Activated CD4-positive, alpha-beta T cell treated with anti-CD3 and anti-CD28 coated beads, Interleukin-2, amount 10 ng/mL, durations not matched to agents 7 days and 5 days (primary cell): Measurements from ENCODE around the gene RTN4RL1. TPM values are rescaled to one million over a fixed set of nuclear protein-coding genes. Genes with fewer than 3 reads are reported as not detected.
A peak's percentile ranks its signal among the peaks of the same experiment; 100 is the strongest.

Experiments
- CTCF ChIA-PET: fragments of 350-600 bp; sonication (Branson Sonifier 250); formaldehyde crosslinking; loops from one replicate; lab custom pipeline; 2021; ENCODE audit warnings: antibody characterized with exemption; lab: Charles Lee
- POLR2A ChIA-PET: fragments of 350-600 bp; sonication (Branson Sonifier 250); formaldehyde crosslinking; loops from one replicate; lab custom pipeline; 2021; ENCODE audit warnings: antibody characterized with exemption; lab: Charles Lee
- DNase-seq: peaks from one replicate; pipeline ENCODE4 v3.0.0-alpha.2; 2020
- H3K27ac Mint-ChIP-seq: one replicate; pipeline ENCODE4 v1.8.0; 2021; ENCODE audit warnings: mild to moderate bottlenecking, moderate library complexity, mixed read lengths
- H3K27me3 Mint-ChIP-seq: one replicate; pipeline ENCODE4 v1.8.0; 2021; ENCODE audit warnings: mixed read lengths
- H3K36me3 Mint-ChIP-seq: one replicate; pipeline ENCODE4 v1.8.0; 2021; ENCODE audit warnings: low read depth, mixed read lengths
- H3K4me1 Mint-ChIP-seq: one replicate; pipeline ENCODE4 v1.8.0; 2021; ENCODE audit warnings: mixed read lengths
- H3K4me3 Mint-ChIP-seq: one replicate; pipeline ENCODE4 v1.8.0; 2021; ENCODE audit warnings: mild to moderate bottlenecking, moderate library complexity, mixed read lengths
- H3K9me3 Mint-ChIP-seq: one replicate; pipeline ENCODE4 v1.8.0; 2021; ENCODE audit warnings: mixed read lengths
- total RNA-seq, 2 experiments: library from RNA; stranded (reverse); gene quantifications; one replicate each; pipeline ENCODE4 v1.2.3, GENCODE V29; 2021

RTN4RL1 gene
- total RNA-seq, 2 experiments from 2014 or later: 0.19 to 0.20 TPM

- Mint-ChIP-seq H3K27me3 (peaks cover 19% of the 10 kb centered on the region), H3K4me1 (peaks cover 13% of the 10 kb centered on the region), H3K36me3 (no peaks in the 10 kb centered on the region), H3K4me3 (no peak overlapping the region), H3K27ac (no peak overlapping the region), H3K9me3 (peaks cover 12% of the 10 kb centered on the region)
- no peak for DNase-seq
- ChIA-PET CTCF (no interaction called here), POLR2A (no interaction called here)
Observed at GRCh38 chr17:1969712-1970111, 55.4 kb downstream of the RTN4RL1 start.

GRCh38 chr17:1967213-1967612, 57.9 kb downstream of the RTN4RL1 start:
- Mint-ChIP-seq H3K9me3 (peaks cover 12% of the 10 kb centered on the region), H3K4me1 (peaks cover 9% of the 10 kb centered on the region), H3K27ac (peak overlapping the region; percentile 62), H3K27me3 (peaks cover 16% of the 10 kb centered on the region), H3K4me3 (no peak overlapping the region), H3K36me3 (no peaks in the 10 kb centered on the region)
- ChIA-PET CTCF (no interaction called here), POLR2A (no interaction called here)
- no peak for DNase-seq

- Mint-ChIP-seq H3K27me3 (peaks cover 16% of the 10 kb centered on the region), H3K27ac (no peak overlapping the region), H3K9me3 (peaks cover 12% of the 10 kb centered on the region), H3K4me3 (no peak overlapping the region), H3K36me3 (no peaks in the 10 kb centered on the region), H3K4me1 (peaks cover 9% of the 10 kb centered on the region)
- no peak for DNase-seq
- POLR2A ChIA-PET: no interaction called here
- CTCF ChIA-PET: interaction anchor here (1.0 kb wide), 1 partner anchor 18 kb away, joined by 3 read pairs; no protein-coding TSS in a partner anchor
Observed at GRCh38 chr17:1966274-1967086, 58.7 kb downstream of the RTN4RL1 start.

- H3K4me1 Mint-ChIP-seq: peaks cover 9% of the 10 kb centered on the region
- DNase-seq: no peak
- peaks cover 11% of the 10 kb centered on the region for H3K27me3 Mint-ChIP-seq
- H3K36me3 Mint-ChIP-seq: no peaks in the 10 kb centered on the region
- ChIA-PET POLR2A (no interaction called here), CTCF (interaction anchor here (1.0 kb wide), 1 partner anchor 17 kb away, joined by 3 read pairs; no protein-coding TSS in a partner anchor)
- no peak overlapping the region for H3K4me3 Mint-ChIP-seq
- H3K9me3 Mint-ChIP-seq: peaks cover 6% of the 10 kb centered on the region
- H3K27ac Mint-ChIP-seq: no peak overlapping the region
Observed at GRCh38 chr17:1965556-1966273, 59.4 kb downstream of the RTN4RL1 start.

DNA sequence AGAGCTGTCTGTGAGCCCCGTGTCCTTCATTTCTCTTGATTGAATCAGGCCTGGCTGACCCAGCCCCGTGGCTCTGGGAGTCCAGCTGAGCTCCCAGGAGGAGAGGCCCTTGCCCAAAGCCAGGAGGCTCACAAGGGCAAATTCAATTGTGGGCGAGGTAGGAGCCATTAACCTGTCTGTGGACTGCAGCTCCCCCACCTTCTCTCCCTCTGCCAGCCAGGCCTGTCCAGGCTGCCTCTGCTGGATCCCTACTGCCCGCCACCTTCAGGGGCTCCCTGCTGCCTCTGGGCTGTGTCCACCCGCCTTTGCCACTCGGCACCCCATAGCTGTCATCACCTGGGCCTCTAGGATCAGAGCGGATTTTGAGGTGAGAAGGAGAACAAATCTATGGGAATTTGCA, 61.9 kb downstream of the RTN4RL1 start:
- ChIA-PET CTCF (no interaction called here), POLR2A (no interaction called here)
- no peak for DNase-seq
- peaks cover 6% of the 10 kb centered on the region for H3K27me3 Mint-ChIP-seq
- no peaks in the 10 kb centered on the region for H3K9me3 Mint-ChIP-seq
- H3K36me3 Mint-ChIP-seq: no peaks in the 10 kb centered on the region
- peaks cover 9% of the 10 kb centered on the region for H3K4me1 Mint-ChIP-seq
- no peak overlapping the region for H3K4me3 Mint-ChIP-seq
- H3K27ac Mint-ChIP-seq: no peak overlapping the region

DNA sequence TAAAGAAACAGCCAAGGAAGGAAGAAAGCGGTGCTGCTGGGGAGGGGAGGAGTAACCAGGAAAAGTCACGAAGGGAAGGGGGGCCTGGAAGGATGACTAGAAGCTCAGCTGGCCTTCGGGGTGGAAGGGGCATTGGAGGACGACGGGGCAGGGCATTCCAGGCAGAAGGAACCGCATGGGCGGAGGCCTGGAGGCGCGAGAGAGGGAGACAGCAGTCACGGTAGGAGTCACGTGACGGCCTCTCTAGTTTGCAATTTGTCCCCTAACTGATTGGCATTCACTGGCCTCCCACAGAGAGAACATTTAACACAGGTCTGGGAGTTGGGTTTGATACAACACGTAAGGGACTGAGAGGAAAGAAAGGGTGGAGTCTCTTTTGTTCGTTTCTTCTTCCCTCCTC, 63.9 kb downstream of the RTN4RL1 start:
- no peak for DNase-seq
- Mint-ChIP-seq H3K27ac (no peak overlapping the region), H3K4me3 (no peak overlapping the region), H3K27me3 (no peaks in the 10 kb centered on the region), H3K36me3 (no peaks in the 10 kb centered on the region), H3K9me3 (no peaks in the 10 kb centered on the region), H3K4me1 (no peaks in the 10 kb centered on the region)
- ChIA-PET CTCF (no interaction called here), POLR2A (no interaction called here)

DNA sequence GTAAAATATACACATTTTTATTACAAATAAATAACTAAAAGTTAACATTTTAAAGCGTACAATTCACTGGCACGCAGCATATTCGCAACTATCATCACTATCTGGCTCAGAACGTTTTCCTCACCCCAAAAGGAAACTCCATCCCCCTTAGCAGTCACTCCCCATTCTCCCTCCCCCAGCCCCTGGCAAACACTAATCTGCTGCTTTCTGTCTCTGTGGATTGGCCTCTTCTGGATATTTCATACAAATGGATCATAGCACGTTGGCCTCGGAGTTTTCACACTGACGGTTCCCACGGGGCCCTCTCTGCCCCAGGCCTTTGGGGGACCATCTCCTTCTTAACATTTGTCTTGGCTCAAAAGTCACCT, 64.6 kb downstream of the RTN4RL1 start:
- Mint-ChIP-seq H3K27ac (no peak overlapping the region), H3K4me3 (no peak overlapping the region), H3K36me3 (no peaks in the 10 kb centered on the region), H3K27me3 (no peaks in the 10 kb centered on the region), H3K9me3 (no peaks in the 10 kb centered on the region), H3K4me1 (no peaks in the 10 kb centered on the region)
- POLR2A ChIA-PET: no interaction called here
- DNase-seq: no peak
- CTCF ChIA-PET: no interaction called here

DNA sequence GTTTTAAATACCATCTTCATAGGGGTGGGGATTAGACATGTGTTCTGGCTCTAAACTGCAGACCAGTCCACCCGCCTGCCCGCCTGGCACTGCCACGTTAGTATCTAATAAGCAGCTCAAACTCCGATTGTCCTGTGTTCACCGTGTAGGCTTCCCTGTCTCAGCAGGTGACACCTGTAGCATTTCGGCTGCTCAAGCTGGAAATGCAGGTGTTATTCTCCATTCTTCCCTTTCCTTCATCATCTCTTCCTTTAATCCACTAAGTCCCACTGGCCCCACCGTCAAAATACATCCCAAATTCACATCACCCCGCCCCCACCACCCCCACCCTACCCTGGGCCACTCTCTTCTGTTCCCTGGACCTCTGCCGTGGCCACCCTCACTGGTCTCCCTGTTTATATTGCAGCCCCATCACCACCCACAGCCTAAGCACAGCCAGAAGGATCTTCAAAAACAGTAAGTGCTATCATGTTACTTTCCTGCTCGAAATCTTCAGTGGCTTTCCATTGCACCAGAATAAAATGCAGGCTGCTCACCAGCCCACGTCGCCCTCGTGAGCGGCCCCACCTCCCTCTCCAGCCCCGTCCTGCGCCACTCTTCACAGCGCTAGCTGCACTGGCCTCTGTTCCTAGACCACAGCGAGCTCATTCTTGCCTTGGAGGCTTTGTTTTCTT, 65.1 kb downstream of the RTN4RL1 start:
- ChIA-PET CTCF (no interaction called here), POLR2A (no interaction called here)
- no peaks in the 10 kb centered on the region for H3K9me3 Mint-ChIP-seq
- H3K4me1 Mint-ChIP-seq: no peaks in the 10 kb centered on the region
- no peak overlapping the region for H3K4me3 Mint-ChIP-seq
- H3K27ac Mint-ChIP-seq: no peak overlapping the region
- DNase-seq: no peak
- H3K36me3 Mint-ChIP-seq: no peaks in the 10 kb centered on the region
- no peaks in the 10 kb centered on the region for H3K27me3 Mint-ChIP-seq

DNA sequence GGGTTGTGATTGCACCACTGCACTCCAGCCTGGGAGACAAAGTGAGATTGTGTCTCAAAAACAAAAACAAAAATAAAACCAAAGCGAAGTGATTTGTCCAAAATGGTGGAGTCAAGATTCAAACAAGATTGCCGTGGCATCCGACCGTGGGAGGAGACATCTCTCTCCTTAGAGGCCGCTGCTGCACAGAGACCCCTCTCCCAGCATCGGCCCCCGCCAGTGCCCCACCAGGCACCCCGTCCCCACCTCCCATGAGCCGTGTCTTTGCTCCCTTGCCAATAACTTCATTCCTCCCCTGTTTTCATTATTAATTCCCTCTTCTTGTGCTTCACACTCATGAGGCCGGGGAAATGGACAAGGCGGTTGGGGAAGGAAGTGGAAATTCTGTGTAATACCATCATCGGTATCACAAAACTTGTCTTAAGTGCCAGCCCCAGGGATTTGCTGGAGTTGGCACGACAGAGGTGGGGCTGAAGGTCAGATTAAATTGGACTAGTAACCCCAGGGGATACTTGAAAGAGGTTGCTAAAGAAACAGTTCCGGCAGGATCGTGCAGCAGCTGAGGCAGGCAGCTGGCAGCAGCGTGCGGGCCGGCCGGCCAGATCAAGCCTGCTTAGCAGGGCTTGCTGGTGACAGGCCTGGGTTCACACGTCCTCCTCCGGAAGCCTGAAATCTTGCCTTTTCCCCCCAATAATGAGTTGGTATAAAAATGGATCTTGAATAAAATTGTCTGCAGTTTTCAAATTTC, 66.8 kb downstream of the RTN4RL1 start:
- ChIA-PET POLR2A (no interaction called here), CTCF (no interaction called here)
- no peak overlapping the region for H3K27ac Mint-ChIP-seq
- no peak overlapping the region for H3K4me3 Mint-ChIP-seq
- no peaks in the 10 kb centered on the region for H3K9me3 Mint-ChIP-seq
- H3K36me3 Mint-ChIP-seq: no peaks in the 10 kb centered on the region
- no peak for DNase-seq
- no peaks in the 10 kb centered on the region for H3K27me3 Mint-ChIP-seq
- no peaks in the 10 kb centered on the region for H3K4me1 Mint-ChIP-seq

DNA sequence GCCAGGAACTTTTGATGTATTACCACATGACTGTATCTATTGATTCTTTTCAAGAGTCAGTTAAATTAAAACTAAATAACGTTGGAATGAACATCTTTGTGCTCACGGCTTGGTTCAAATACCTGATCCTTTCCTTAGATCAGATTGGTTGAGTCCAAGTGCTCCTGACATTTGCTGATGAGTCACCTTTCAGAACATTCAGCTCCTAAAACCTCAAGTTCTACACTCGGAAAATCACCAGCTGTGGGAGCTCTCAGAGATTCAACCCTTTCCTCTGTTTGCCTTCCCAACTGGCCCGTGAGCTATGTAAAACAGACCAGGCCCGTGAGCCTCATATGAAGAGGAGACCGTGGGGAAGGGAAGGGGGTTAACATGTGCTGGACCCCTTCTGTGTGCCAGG, 68.1 kb downstream of the RTN4RL1 start:
- H3K4me1 Mint-ChIP-seq: no peaks in the 10 kb centered on the region
- H3K36me3 Mint-ChIP-seq: no peaks in the 10 kb centered on the region
- no peaks in the 10 kb centered on the region for H3K9me3 Mint-ChIP-seq
- POLR2A ChIA-PET: no interaction called here
- H3K27me3 Mint-ChIP-seq: no peaks in the 10 kb centered on the region
- H3K4me3 Mint-ChIP-seq: no peak overlapping the region
- CTCF ChIA-PET: interaction anchor here (0.6 kb wide), 1 partner anchor 8 kb away, joined by 4 read pairs; no protein-coding TSS in a partner anchor
- no peak overlapping the region for H3K27ac Mint-ChIP-seq
- DNase-seq: no peak

DNA sequence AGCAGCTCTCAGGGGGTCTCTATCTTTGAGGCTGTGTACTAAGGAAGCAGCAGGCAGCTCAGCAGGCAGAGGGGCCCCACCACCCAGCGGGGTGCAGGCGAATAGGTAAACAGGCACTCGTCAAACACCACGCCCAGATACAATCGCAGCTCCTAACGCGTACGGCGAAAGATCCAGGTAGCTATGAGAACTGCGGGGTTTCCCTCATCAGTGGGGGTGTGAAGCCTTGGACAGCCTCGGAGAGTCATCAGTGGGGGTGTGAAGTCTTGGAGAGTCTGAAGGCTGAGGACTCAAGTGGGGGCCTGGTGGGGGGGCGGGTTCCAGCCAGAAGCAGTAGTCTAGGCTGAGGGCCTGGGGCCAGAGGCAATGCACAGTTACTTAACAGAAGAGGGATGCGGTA, 69.0 kb downstream of the RTN4RL1 start:
- no peak overlapping the region for H3K4me3 Mint-ChIP-seq
- ChIA-PET CTCF (interaction anchor here (0.7 kb wide), 1 partner anchor 373 kb away, joined by 3 read pairs; no protein-coding TSS in a partner anchor), POLR2A (no interaction called here)
- no peak for DNase-seq
- H3K36me3 Mint-ChIP-seq: no peaks in the 10 kb centered on the region
- H3K27ac Mint-ChIP-seq: no peak overlapping the region
- H3K4me1 Mint-ChIP-seq: no peaks in the 10 kb centered on the region
- H3K9me3 Mint-ChIP-seq: no peaks in the 10 kb centered on the region
- no peaks in the 10 kb centered on the region for H3K27me3 Mint-ChIP-seq

- H3K27me3 Mint-ChIP-seq: no peaks in the 10 kb centered on the region
- no peak overlapping the region for H3K27ac Mint-ChIP-seq
- H3K4me1 Mint-ChIP-seq: no peaks in the 10 kb centered on the region
- CTCF ChIA-PET: interaction anchor here (0.9 kb wide), 1 partner anchor 21 kb away, joined by 5 read pairs; no protein-coding TSS in a partner anchor
- no peak for DNase-seq
- no peaks in the 10 kb centered on the region for H3K9me3 Mint-ChIP-seq
- POLR2A ChIA-PET: no interaction called here
- no peaks in the 10 kb centered on the region for H3K36me3 Mint-ChIP-seq
- no peak overlapping the region for H3K4me3 Mint-ChIP-seq
Observed at GRCh38 chr17:1953831-1954230, 71.3 kb downstream of the RTN4RL1 start.
